Thymus (tissue), 11 donors: Measurements from ENCODE around the gene NNAT. TPM values are rescaled to one million over a fixed set of nuclear protein-coding genes. Genes with fewer than 3 reads are reported as not detected.
"Not testable (repeated sequence)": the region's sequence is repeated elsewhere in the genome, so short reads cannot be mapped to it uniquely, and the experiment has no call there.

Source experiments
- DNase-seq, 9 donors: peaks; one replicate each; pipeline ENCODE4 v3.0.0-alpha.2; 2013; ENCODE audit warnings: low spot score in 9 of 9, low read depth in 6 of 9, missing footprints in 1 of 9
- H3K27ac ChIP-seq, 2 donors: one replicate each; pipeline ENCODE4 v1.5.1; 2013; ENCODE audit warnings: control low read depth in 1 of 2, low read depth in 1 of 2, low read length in 1 of 2, mild to moderate bottlenecking in 1 of 2, moderate library complexity in 1 of 2
- H3K27me3 ChIP-seq, 2 donors: one replicate each; pipeline ENCODE4 v1.5.1; 2013; ENCODE audit warnings: low read length in 1 of 2; ENCODE audit not compliant: control insufficient read depth in 2 of 2, insufficient read depth in 1 of 2
- H3K36me3 ChIP-seq, 2 donors: one replicate each; pipeline ENCODE4 v1.5.1; 2013; ENCODE audit warnings: low read length in 1 of 2, mild to moderate bottlenecking in 1 of 2, moderate library complexity in 1 of 2; ENCODE audit not compliant: control insufficient read depth in 2 of 2, insufficient read depth in 2 of 2
- H3K4me1 ChIP-seq, 2 donors: one replicate each; pipeline ENCODE4 v1.5.1; 2013; ENCODE audit warnings: low read length in 2 of 2; ENCODE audit not compliant: control insufficient read depth in 2 of 2, insufficient read depth in 2 of 2
- H3K4me3 ChIP-seq, 2 donors: one replicate each; pipeline ENCODE4 v1.5.1; 2013; ENCODE audit warnings: low read length in 2 of 2, control low read depth in 1 of 2, mild to moderate bottlenecking in 1 of 2
- H3K9me3 ChIP-seq, 2 donors: one replicate each; pipeline ENCODE4 v1.5.1; 2013; ENCODE audit warnings: low read length in 1 of 2, mild to moderate bottlenecking in 1 of 2; ENCODE audit not compliant: control insufficient read depth in 2 of 2, insufficient read depth in 1 of 2
- WGBS: extraction: QIAGEN DNeasy Blood & Tissue Kit; methylation state at CpG from one replicate; pipeline ENCODE4 v1.1.7; 2013; 5-methylcytosine and 5-hydroxymethylcytosine counted together
- polyA plus RNA-seq: library from polyadenylated mRNA; stranded (reverse); fragments of 200-250 nt; gene quantifications from one replicate; pipeline ENCODE4 v1.2.3, GENCODE V29; 2013
- total RNA-seq: library from RNA; stranded (reverse); fragments of 120-200 nt; gene quantifications from one replicate; pipeline ENCODE4 v1.2.4, GENCODE V29; 2013
- donor health status: healthy.

NNAT gene
- total and polyA plus RNA-seq, 2 donors, result 16.1 to 19.9 TPM

DNA sequence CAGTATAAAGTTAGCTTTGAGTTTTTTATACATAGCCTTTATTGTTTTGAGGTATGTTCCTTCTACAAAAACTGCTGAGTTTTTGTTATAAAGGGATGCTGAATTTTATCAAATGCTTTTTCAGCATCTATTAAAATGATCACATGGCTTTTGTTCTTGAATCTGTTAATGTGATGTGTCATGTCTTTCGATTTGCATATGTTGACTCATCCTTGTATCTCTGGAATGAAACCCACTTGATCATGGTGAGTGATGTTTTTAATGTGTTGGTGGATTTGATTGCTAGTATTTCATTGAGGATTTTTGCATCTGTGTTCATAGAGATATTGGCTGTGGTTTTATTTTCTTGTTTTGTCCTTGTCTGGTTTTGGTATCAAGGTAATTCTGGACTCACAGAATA is 31.4 kb downstream of the NNAT start:
- Histone ChIP-seq H3K27ac (no peak overlapping the region), H3K4me3 (no peak overlapping the region), H3K27me3 (no peaks in the 10 kb centered on the region), H3K9me3 (no peaks in the 10 kb centered on the region), H3K4me1 (no peaks in the 10 kb centered on the region), H3K36me3 (no peaks in the 10 kb centered on the region)
- 91% methylated on average over 1 of the region's 1 CpG for WGBS
- no peak for DNase-seq

DNA sequence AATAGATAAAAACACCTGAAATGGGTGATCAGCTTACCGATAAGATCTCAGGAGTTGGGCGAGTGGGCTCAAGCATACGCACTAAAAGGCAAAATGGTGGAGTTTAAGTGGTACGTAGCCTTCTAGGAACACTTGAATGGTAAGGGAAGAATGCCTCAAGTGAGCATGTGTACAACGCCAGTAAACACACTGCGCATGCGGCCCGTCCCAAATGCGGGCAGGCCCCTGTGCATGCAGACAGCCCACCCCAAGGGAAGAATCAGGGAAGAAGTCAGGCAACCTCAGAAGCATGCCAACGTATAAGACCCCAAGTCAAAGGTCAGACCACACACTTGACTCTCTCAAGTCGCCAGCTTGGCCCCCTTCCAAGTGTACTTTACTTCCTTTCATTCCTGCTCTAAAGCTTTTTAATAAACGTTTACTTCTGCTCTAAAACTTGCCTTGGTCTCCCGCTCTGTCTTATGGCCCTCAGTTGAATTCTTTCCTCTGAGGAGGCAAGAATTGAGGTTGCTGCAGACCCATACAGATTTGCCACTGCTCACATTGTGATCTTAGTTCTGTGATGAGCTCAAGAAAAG is 33.8 kb downstream of the NNAT start:
- H3K27ac ChIP-seq, H3K4me3 ChIP-seq, H3K9me3 ChIP-seq, H3K27me3 ChIP-seq, H3K4me1 ChIP-seq, DNase-seq, H3K36me3 ChIP-seq: not testable (repeated sequence)
- 79% methylated on average over 13 of the region's 13 CpGs for WGBS

DNA sequence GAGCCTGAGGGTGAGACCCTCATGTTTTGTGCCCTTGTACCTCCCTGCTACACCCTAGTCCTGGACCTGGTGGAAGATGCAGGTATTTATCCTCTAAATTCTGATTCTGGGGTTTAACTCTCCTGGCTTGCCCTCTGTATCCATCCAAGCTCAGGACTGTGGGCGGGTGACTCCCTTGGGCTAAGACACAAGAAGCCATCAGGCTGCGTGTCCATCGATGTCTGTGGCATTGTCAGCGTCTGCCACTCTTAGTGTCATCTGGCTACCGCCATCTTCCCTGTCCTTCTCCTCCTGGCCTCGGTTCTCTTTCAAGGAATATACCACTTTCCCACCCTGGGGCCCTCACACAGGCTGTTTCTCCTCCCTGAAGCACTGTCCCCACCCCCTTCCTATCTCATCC is 35.5 kb downstream of the NNAT start:
- no peaks in the 10 kb centered on the region for H3K9me3 ChIP-seq
- WGBS, result 93% methylated on average over 6 of the region's 6 CpGs
- H3K27me3 ChIP-seq, result peaks cover 0 to 2% of the 10 kb centered on the region in 2 donors
- no peak overlapping the region for H3K27ac ChIP-seq
- H3K4me3 ChIP-seq, result no peak overlapping the region
- no peaks in the 10 kb centered on the region for H3K36me3 ChIP-seq
- no peaks in the 10 kb centered on the region for H3K4me1 ChIP-seq
- DNase-seq, result no peak

DNA sequence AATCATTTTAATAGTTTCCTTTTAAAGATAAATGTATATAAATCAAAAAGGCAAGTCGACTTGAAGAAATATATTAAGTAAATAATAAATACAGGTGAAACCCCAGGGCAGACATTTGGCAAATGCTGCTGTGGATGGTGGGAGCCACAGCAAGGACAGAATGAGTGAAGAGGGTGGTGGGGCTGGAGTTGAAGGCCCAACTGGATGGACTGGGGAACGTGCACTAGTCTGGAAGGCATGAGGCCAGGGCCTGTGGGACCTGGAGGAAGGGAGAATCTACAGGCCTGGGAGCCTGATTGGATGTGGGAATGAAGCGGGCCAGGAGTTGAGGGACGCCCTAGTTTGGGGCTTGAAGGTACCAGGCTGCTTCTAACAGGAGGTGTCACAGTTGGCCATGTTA is 37.3 kb downstream of the NNAT start:
- no peaks in the 10 kb centered on the region for H3K9me3 ChIP-seq
- peaks cover 0 to 7% of the 10 kb centered on the region in 2 donors for H3K27me3 ChIP-seq
- H3K36me3 ChIP-seq, result no peaks in the 10 kb centered on the region
- no peaks in the 10 kb centered on the region for H3K4me1 ChIP-seq
- WGBS, result 89% methylated on average over 4 of the region's 4 CpGs
- no peak overlapping the region for H3K4me3 ChIP-seq
- H3K27ac ChIP-seq, result no peak overlapping the region
- no peak for DNase-seq

DNA sequence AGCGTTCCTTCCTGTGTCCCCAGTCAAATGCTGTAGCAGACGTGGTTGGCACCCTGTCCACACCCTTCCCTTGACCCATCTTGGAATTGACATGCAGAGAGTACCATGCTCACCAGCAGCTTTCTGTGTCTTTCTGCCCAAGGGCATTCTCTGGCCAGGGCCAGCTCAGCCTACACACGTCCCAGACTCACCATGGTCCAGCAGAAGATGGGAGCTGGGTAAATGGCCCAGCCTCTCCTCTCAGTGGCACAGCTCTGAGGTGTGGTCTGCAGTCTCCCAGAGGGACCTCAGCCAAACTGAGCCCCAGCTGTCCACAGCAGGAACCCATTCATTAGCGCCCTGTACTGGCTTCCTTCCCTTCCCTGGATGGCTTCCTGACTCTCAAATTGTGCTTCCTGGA is 37.7 kb downstream of the NNAT start:
- 77% methylated on average over 4 of the region's 4 CpGs for WGBS
- no peaks in the 10 kb centered on the region for H3K4me1 ChIP-seq
- DNase-seq, result no peak

DNA sequence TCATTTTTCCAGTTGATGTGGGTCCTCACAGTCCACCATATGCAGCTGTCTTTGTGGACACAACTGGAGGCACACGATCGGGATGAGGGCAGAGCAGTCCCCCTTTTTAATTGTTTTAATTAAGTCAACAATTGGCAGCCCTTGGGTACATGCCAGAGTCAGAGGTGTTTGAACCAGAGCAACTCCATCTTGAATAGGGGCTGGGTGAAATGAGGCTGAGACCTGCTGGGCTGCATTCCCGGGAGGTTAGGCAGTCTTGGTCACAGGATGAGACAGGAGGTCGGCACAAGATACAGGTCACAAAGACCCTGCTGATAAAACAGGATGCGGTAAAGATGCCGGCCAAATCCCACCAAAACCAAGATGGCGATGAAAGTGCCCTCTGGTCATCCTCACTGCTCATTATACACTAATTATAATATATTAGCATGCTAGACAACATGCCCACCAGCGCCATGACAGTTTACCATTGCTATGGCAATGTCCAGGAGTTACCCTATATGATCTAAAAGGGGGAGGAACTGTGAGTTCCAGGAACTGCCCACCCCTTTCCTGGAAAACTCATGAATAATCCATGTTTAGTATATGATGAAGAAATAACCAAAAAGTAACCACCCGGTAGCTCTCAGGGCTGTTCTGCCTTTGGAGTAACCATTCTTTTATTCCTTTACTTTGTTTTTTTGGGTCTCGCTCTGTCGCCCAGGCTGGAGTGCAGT is 38.4 kb downstream of the NNAT start:
- peaks cover 4 to 17% of the 10 kb centered on the region in 2 donors for H3K27me3 ChIP-seq

More for the DNA sequence above, 37.7 kb downstream of the NNAT start:
- Histone ChIP-seq H3K4me3 (no peak overlapping the region), H3K36me3 (no peaks in the 10 kb centered on the region), H3K9me3 (no peaks in the 10 kb centered on the region), H3K27me3 (peaks cover 4 to 10% of the 10 kb centered on the region in 2 donors), H3K27ac (no peak overlapping the region)

DNA sequence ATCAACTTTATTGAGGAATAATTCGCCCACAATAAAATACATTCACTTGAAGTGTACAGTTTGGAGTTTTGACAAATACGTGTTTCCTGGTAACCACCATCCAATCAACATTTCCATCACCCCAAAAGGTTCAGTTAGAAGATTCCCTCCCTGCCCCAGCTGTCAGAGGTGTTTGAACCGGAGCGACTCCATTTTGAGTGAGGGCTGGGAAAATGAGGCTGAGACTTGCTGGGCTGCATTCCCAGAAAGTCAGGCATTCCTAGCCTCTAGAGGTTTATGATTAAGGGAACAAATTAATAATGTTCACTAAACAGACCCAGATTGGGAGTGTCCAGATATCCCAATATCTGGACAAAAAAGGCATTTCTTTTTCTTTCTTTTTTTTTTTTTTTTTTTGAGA is 39.6 kb downstream of the NNAT start:
- Histone ChIP-seq H3K36me3 (no peaks in the 10 kb centered on the region), H3K4me3 (no peak overlapping the region), H3K9me3 (no peaks in the 10 kb centered on the region), H3K27me3 (peaks cover 4 to 28% of the 10 kb centered on the region in 2 donors), H3K4me1 (no peaks in the 10 kb centered on the region), H3K27ac (no peak overlapping the region)
- 90% methylated on average over 4 of the region's 4 CpGs for WGBS
- no peak for DNase-seq

More for the DNA sequence above, 38.4 kb downstream of the NNAT start:
- 96% methylated on average over 11 of the region's 11 CpGs for WGBS
- Histone ChIP-seq H3K4me3 (no peak overlapping the region), H3K9me3 (no peaks in the 10 kb centered on the region), H3K36me3 (no peaks in the 10 kb centered on the region), H3K4me1 (no peaks in the 10 kb centered on the region), H3K27ac (no peak overlapping the region)
- DNase-seq, result no peak

DNA sequence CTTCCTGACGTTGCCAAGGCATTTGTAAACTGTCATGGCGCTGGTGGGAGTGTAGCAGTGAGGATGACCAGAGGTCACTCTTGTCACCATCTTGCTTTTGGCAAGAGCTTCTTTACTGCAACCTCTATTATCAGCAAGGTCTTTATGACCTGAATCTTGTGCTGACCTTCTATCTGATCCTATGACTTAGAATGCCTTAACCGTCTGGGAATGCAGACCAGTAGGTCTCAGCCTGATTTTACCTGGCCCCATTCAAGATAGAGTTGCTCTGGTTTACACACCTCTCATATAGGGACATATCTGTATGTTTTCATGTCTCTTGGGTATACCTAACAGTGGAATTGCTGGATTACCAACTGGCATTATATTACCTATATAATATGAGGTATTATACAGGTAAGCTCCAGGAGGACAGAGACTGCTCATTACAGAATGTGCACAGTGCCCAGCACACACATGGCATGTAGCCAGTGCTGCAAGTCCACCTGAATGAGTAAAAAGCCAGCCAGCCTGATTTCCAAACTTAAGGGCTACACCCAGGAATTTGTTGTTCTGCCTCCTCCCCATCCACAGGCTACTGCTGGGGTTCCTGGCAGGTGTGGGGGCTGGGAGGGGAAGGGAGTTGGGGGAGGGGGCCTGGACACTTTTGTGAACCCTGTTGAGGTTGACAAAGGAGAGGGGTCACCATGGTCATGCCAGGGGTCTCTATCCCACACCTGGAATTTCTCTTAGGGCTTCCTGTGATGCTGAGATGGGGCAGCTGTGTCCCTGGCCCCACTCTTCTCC is 41.8 kb downstream of the NNAT start:
- Histone ChIP-seq H3K36me3 (no peaks in the 10 kb centered on the region), H3K9me3 (no peaks in the 10 kb centered on the region), H3K4me1 (no peaks in the 10 kb centered on the region), H3K27me3 (peaks cover 4 to 45% of the 10 kb centered on the region in 2 donors), H3K27ac (no peak overlapping the region), H3K4me3 (no peak overlapping the region)
- 90% methylated on average over 3 of the region's 3 CpGs for WGBS
- no peak for DNase-seq

DNA sequence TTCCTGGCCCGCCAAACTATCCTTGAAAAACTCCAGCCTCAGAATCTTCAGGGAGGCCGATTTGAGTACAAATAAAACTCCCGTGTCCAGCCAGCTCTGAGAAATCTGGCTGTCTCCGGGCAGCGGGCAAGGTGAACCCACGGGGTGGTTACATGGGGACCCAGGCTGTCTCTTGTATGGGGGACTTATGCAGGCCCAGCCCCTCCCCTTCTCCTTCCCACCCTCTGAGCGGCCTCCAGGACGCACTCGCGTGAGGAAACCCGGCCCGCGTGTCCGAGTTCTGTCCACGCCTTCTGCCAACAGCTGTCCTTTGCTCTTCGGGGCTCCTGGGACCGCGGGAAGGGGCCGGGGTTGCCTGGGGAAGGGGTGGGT is 43.0 kb downstream of the NNAT start:
- WGBS, result 47% methylated on average over 19 of the region's 19 CpGs
- no peaks in the 10 kb centered on the region for H3K4me1 ChIP-seq
- peaks cover 4 to 46% of the 10 kb centered on the region in 2 donors for H3K27me3 ChIP-seq
- no peak for DNase-seq
- no peak overlapping the region for H3K4me3 ChIP-seq
- no peak overlapping the region for H3K27ac ChIP-seq
- H3K9me3 ChIP-seq, result no peaks in the 10 kb centered on the region
- H3K36me3 ChIP-seq, result no peaks in the 10 kb centered on the region
